ENCODE measurements around the gene C5orf46. TPM values are rescaled to one million over a fixed set of nuclear protein-coding genes. Genes with fewer than 3 reads are reported as not detected.

Gene C5orf46
- total RNA-seq, 1 donor from 2014 or later, result not detected

DNA sequence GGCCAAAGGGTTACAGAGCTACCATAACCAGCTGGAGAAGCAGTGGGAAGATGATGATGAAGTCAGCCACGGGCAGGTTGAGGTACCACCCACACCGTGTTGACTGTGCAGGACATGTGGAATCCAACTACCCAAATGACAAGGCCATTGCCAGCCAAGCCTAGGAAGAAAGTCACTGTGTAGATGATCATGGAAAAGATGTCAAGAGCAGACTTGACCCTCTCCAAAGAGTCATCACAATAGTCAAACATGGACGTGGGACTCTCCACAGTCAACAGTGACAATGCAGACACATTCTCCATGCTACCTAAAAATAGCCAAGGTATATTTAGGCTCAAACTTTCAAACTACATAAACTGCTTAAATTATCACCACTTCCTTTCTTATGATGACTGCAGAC, 54.0 kb downstream of the C5orf46 start:
- no peak overlapping the region for H3K4me2 ChIP-seq
- Mint-ChIP-seq H3K27ac (no peak overlapping the region), H3K27me3 (ENCODE audit: insufficient read depth, low read depth) (peaks cover 3% of the 10 kb centered on the region), H3K9me3 (no peaks in the 10 kb centered on the region), H3K36me3 (no peaks in the 10 kb centered on the region), H3K4me1 (no peaks in the 10 kb centered on the region), H3K4me3 (no peak overlapping the region)
- no peak overlapping the region for H3K9ac ChIP-seq
- no peaks in the 10 kb centered on the region for H3F3A ChIP-seq (ENCODE audit: low read depth)
- H2AFZ ChIP-seq (replicated peaks), result no peak overlapping the region
- no peaks in the 10 kb centered on the region for H3K79me2 ChIP-seq (ENCODE audit: low read depth)
- TF ChIP-seq EZH2 (IDR thresholded peaks at IDR 0.05), result no peak
- no peak for TF ChIP-seq EZH2phosphoT487 (IDR thresholded peaks at IDR 0.05)
- TF ChIP-seq, protein P1, sequence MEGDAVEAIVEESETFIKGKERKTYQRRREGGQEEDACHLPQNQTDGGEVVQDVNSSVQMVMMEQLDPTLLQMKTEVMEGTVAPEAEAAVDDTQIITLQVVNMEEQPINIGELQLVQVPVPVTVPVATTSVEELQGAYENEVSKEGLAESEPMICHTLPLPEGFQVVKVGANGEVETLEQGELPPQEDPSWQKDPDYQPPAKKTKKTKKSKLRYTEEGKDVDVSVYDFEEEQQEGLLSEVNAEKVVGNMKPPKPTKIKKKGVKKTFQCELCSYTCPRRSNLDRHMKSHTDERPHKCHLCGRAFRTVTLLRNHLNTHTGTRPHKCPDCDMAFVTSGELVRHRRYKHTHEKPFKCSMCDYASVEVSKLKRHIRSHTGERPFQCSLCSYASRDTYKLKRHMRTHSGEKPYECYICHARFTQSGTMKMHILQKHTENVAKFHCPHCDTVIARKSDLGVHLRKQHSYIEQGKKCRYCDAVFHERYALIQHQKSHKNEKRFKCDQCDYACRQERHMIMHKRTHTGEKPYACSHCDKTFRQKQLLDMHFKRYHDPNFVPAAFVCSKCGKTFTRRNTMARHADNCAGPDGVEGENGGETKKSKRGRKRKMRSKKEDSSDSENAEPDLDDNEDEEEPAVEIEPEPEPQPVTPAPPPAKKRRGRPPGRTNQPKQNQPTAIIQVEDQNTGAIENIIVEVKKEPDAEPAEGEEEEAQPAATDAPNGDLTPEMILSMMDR (IDR thresholded peaks at IDR 0.05), result no peak
- H3K36me3 ChIP-seq, result no peaks in the 10 kb centered on the region
- H3K9me3 ChIP-seq (ENCODE audit: low read depth), result no peaks in the 10 kb centered on the region
- H3K4me1 ChIP-seq, result no peaks in the 10 kb centered on the region
- no peak overlapping the region for H3K27ac ChIP-seq
- H3K27me3 ChIP-seq, result no peaks in the 10 kb centered on the region
- no peak overlapping the region for H3K4me3 ChIP-seq
- H4K20me1 ChIP-seq (ENCODE audit: low read depth), result no peaks in the 10 kb centered on the region
- no peak for DNase-seq (ENCODE audit: low spot score)

DNA sequence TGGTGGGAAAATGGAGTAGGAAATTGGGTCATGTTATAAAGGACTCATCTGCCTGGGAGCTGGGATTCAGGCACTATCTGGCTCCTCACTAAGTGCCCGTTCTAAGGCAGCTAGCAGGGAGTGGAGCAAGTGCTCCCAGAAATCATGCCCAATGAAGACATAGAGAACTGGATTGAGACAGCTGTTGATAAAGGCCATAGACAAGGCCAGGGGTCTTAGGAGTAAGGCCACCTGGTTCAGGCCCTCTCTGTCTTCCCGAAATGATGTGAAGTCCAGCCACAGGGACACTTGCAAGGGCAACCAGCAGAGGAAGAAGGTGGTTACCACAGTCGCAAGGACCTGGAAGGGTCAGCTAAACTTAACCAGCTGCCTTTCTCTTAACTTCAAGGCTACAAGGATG, 54.8 kb downstream of the C5orf46 start:
- Histone ChIP-seq H3K27me3 (no peaks in the 10 kb centered on the region), H2AFZ (replicated peaks) (no peak overlapping the region), H3K9ac (no peak overlapping the region), H3K79me2 (ENCODE audit: low read depth) (no peaks in the 10 kb centered on the region), H3K36me3 (no peaks in the 10 kb centered on the region), H3K4me2 (no peak overlapping the region), H3F3A (ENCODE audit: low read depth) (no peaks in the 10 kb centered on the region), H3K27ac (no peak overlapping the region), H3K9me3 (ENCODE audit: low read depth) (no peaks in the 10 kb centered on the region), H3K4me1 (no peaks in the 10 kb centered on the region), H4K20me1 (ENCODE audit: low read depth) (no peaks in the 10 kb centered on the region), H3K4me3 (no peak overlapping the region)
- Mint-ChIP-seq H3K4me1 (no peaks in the 10 kb centered on the region), H3K27ac (no peak overlapping the region), H3K36me3 (no peaks in the 10 kb centered on the region), H3K27me3 (ENCODE audit: insufficient read depth, low read depth) (peaks cover 3% of the 10 kb centered on the region), H3K9me3 (no peaks in the 10 kb centered on the region), H3K4me3 (no peak overlapping the region)
- no peak for DNase-seq (ENCODE audit: low spot score)
- no peak for TF ChIP-seq EZH2 (IDR thresholded peaks at IDR 0.05)
- TF ChIP-seq, protein P1 (IDR thresholded peaks at IDR 0.05), result no peak

DNA sequence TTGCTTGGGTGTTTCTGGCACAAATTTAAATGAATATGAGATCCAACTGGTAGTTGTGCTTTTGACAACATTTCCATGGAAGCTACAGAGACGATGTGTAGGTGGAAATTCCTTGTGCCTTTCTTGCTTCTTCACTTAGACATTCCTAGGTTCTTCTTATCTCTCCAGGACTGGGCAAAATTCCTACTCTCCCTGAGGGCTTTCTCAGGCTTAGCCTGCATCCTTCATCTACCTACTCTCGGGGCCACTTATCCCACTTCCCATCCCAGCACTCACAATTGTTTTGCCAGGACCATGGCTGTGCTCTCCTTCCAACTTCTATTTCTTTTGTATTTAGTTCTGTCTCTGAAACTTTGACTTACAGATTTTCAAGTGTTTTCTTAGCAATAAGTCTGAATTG, 57.1 kb downstream of the C5orf46 start:
- no peaks in the 10 kb centered on the region for H3K36me3 Mint-ChIP-seq
- H3K4me3 Mint-ChIP-seq, result no peak overlapping the region
- H3K9me3 ChIP-seq (ENCODE audit: low read depth), result no peaks in the 10 kb centered on the region
- H3K36me3 ChIP-seq, result no peaks in the 10 kb centered on the region
- no peaks in the 10 kb centered on the region for H3K4me1 ChIP-seq
- no peak overlapping the region for H3K9ac ChIP-seq
- H3F3A ChIP-seq (ENCODE audit: low read depth), result no peaks in the 10 kb centered on the region
- no peaks in the 10 kb centered on the region for H4K20me1 ChIP-seq (ENCODE audit: low read depth)
- H3K9me3 Mint-ChIP-seq, result no peaks in the 10 kb centered on the region
- no peak for DNase-seq (ENCODE audit: low spot score)
- no peak overlapping the region for H3K27ac ChIP-seq
- no peak overlapping the region for H3K27ac Mint-ChIP-seq
- H3K27me3 Mint-ChIP-seq (ENCODE audit: insufficient read depth, low read depth), result peaks cover 3% of the 10 kb centered on the region
- TF ChIP-seq EZH2phosphoT487 (IDR thresholded peaks at IDR 0.05), result no peak
- no peak for TF ChIP-seq EZH2 (IDR thresholded peaks at IDR 0.05)
- TF ChIP-seq, protein P1 (IDR thresholded peaks at IDR 0.05), result no peak
- H2AFZ ChIP-seq (replicated peaks), result no peak overlapping the region
- H3K79me2 ChIP-seq (ENCODE audit: low read depth), result no peaks in the 10 kb centered on the region
- H3K27me3 ChIP-seq, result no peaks in the 10 kb centered on the region
- H3K4me1 Mint-ChIP-seq, result no peaks in the 10 kb centered on the region
- H3K4me3 ChIP-seq, result no peak overlapping the region
- H3K4me2 ChIP-seq, result no peak overlapping the region

DNA sequence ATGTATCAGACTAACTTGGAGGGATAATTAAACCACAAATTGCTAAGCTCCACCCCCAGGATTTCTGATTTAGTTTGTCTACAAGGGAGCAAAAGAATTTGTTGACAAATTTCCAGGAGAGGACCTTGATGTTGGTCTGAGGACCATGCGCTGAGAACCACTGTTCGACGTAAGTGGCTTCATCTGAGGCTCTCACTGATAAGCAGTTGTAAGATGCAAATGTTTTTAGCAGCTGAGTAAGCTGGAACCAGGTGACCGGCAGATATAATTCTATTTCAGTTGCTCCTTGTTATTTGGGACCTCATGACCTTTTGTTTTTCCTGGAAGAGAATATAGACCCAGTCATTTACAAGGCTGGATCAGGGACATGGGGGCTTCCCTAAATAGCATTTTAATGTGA, 60.7 kb downstream of the C5orf46 start:
- TF ChIP-seq EZH2phosphoT487 (IDR thresholded peaks at IDR 0.05) (no peak), EZH2 (IDR thresholded peaks at IDR 0.05) (no peak)
- TF ChIP-seq, protein P1 (IDR thresholded peaks at IDR 0.05), result no peak
- H3K79me2 ChIP-seq (ENCODE audit: low read depth), result no peaks in the 10 kb centered on the region
- no peak overlapping the region for H3K4me3 ChIP-seq
- Mint-ChIP-seq H3K9me3 (no peaks in the 10 kb centered on the region), H3K4me3 (no peak overlapping the region), H3K27ac (no peak overlapping the region), H3K36me3 (no peaks in the 10 kb centered on the region), H3K4me1 (no peaks in the 10 kb centered on the region), H3K27me3 (ENCODE audit: insufficient read depth, low read depth) (peaks cover 3% of the 10 kb centered on the region)
- H3K27ac ChIP-seq, result no peak overlapping the region
- no peak overlapping the region for H2AFZ ChIP-seq (replicated peaks)
- no peaks in the 10 kb centered on the region for H3K9me3 ChIP-seq (ENCODE audit: low read depth)
- H3K9ac ChIP-seq, result no peak overlapping the region
- no peaks in the 10 kb centered on the region for H3K27me3 ChIP-seq
- no peaks in the 10 kb centered on the region for H4K20me1 ChIP-seq (ENCODE audit: low read depth)
- H3F3A ChIP-seq (ENCODE audit: low read depth), result no peaks in the 10 kb centered on the region
- no peak overlapping the region for H3K4me2 ChIP-seq
- no peaks in the 10 kb centered on the region for H3K36me3 ChIP-seq
- H3K4me1 ChIP-seq, result peaks cover 5% of the 10 kb centered on the region
- DNase-seq (ENCODE audit: low spot score), result no peak

All from neural progenitor cell (in vitro differentiated cells).